ENCODE results near the gene SH3D19.

GRCh38 chr4:151294833-151295496 lies 30.4 kb downstream of the SH3D19 start:
- TF ChIP-seq CTCF (IDR thresholded peaks at IDR 0.05) (no peak), POLR2A (IDR thresholded peaks at IDR 0.05) (no peak)

All from Peyer's patch (tissue), 4 donors.